Measurements from ENCODE around the gene SET.
"Not testable (repeated sequence)": the region's sequence is repeated elsewhere in the genome, so short reads cannot be mapped to it uniquely, and the experiment has no call there.

The SET gene

GRCh38 chr9:128685636-128686489, 3.2 kb upstream of the SET start:
- no peak for DNase-seq

DNA sequence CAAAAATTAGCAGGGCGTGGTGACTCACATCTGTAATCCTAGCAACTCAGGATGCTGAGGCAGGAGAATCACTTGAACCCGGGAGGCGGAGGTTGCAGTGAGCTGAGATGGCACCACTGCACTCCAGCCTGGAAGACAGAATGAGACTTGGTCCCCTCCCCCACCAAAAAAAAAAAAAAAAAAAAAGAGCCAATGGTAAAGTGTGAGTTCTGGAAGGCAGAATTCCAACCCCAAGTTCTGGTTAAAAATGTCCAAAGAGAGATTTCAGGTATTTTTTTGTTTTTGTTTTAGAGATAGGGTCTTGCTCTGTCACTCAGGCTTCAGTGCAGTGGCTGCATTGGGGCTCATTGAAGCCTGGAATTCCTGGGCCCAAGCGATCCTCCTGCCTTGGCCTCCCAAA, 1.6 kb upstream of the SET start:
- DNase-seq, result no peak

DNA sequence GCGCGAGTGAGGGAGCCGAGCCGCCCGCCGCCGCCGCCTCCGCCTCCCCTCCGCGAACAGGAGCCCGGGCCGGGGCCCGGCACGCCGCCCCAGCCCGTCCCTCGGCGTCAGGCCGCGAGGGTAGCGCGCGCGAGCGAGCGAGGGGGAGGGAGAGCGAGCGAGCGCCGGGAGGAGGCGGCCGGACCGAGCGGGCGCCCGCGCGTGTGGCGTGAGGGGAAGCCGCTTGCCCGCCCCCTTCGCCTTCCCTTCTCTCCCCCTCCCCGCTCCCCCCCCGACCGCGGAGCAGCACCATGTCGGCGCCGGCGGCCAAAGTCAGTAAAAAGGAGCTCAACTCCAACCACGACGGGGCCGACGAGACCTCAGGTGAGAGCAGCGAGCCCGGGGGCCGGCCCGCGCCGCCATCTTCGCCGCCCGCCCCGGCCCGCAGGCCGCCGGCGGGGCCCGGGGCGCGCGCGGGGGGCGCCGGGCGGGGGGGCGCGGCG, 312 bp downstream of the SET start:
- DNase-seq, result peak in 19 of 56 donors; percentile 9 to 86 (median 62)

DNA sequence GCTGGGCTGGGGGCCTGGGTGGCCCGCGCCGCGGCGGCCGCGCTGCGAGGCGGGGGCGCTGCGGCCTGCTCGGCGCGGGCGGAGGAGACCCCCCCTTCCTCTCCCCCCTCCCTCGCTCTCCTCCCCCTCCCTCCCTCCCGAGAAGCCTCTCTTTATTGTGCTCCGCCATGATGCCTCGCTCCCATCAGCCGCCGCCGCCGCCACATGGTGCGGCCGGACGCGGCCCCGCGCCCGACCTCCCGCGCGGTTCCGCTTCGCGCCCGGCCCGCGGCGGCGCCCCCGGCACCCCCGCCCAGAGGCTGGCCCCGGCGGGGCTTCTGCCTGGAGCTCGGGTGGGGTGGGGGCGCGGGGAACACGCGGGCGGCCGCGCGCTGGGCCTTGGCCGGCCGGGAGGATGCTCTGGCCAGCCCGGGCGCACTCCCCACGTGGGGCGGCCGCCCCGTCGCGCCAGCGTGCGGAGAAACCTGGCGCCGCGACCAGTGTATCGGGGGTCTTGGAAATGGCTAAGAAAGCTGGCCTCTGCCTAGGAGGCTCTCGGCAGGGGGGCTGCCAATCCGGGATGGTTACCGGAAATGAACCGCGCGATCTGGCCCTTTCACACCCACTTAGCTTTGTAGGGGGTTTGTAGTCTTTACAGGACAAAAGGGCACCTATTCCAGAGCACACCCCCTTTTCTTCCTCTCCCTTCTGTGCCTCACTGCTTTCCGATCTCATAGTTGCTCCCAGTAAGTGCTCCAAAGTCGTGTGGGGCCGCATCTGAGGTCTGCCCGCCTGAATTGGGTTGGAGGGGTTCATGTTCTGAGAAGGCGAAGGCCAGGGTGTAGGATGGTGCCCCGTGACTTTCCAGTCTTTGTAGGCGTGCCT, 1.0 kb downstream of the SET start:
- peak in 26 of 56 donors; percentile 2 to 59 (median 34) for DNase-seq

- no peak for DNase-seq
Measured at GRCh38 chr9:128690684-128691034, 1.6 kb downstream of the SET start.

GRCh38 chr9:128693738-128694137, 4.7 kb downstream of the SET start:
- DNase-seq, result not testable (repeated sequence)

DNA sequence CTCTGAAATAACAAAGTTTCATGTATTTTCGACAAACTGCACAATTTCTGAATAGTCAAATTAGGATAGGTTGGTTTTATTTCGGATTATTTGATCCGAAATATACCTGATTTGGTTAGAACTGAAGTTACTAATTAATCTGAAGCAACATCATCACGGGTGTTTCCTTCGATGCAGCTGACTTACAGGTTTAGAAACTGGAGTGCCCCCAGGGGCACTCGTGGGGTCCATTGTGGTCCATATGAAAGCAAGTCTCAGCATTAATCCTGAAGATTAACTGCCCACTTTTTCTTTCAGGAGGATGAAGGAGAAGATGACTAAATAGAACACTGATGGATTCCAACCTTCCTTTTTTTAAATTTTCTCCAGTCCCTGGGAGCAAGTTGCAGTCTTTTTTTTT, 5.3 kb downstream of the SET start:
- DNase-seq, result no peak

GRCh38 chr9:128696923-128697707, 8.1 kb downstream of the SET start:
- DNase-seq, result no peak

- DNase-seq, result not testable (repeated sequence)
Measured at GRCh38 chr9:128699096-128699795, 10.2 kb downstream of the SET start.

DNA sequence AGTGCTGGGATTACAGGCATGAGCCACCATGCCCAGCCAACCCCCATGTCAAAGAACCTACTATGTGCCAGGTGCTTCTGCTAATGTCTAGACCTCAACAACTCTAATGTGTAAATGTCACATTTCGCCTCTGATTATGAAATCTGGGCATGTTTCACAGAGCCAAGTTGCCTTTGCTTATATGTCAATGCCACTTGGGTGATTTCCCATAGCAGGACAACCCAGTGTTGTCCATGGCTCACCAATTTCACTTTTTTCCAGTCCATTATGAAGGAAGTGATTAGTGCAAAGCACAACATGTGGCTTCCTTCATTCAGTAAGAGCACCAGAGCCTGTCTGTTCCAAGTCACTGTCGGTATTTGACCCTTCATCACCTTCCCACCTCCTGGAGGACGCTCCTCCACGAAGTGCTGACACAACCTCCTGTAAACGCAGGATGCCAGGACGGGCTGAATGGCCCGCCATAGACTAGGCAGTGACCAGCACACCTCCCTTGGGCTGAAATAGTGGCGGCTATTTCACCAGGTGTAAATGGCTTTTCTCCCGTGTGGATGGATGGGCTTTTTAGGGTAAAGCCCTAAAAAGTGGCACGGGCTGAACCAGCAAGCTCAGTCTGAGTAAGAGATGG, 12.3 kb downstream of the SET start:
- DNase-seq, result no peak

DNA sequence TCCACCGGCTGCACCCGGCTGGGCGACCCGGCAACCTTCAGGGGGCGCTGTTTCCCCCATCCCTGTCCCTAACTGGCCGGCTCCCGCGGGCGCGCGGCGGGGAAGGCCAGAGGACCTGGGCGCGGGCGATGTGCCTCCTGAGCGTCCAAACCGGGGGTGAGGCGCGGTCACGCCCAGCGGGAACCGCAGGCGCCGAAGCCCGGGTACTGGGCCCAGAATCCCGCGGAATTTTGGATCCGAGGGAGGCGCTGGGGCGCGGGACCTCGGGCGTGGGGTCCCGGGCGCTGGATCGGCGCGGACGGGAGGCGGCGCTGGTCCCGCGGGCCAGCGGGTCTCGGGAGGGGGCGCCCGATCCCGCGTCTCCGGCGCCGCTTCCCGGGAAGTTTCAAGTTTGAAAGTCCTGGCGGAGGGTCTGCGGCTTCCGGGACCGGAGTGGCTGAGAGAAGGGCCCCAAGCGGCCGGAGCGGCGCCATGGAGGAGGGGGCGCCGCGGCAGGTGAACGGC, 13.5 kb downstream of the SET start, which contains the start of gene PKN3:
TSS of gene PKN3 (plus strand) at position 59 of the 504 bp plus-strand sequence. CDS start at position 472, 413 bp downstream.
- DNase-seq, result peak in 38 of 56 donors; percentile 11 to 82 (median 57)

GRCh38 chr9:128702949-128703615, 14.1 kb downstream of the SET start:
- no peak for DNase-seq

GRCh38 chr9:128703616-128704355, 14.8 kb downstream of the SET start:
- no peak for DNase-seq

GRCh38 chr9:128704356-128704670, 15.3 kb downstream of the SET start:
- no peak for DNase-seq

GRCh38 chr9:128705051-128705965, 16.3 kb downstream of the SET start:
- no peak for DNase-seq

DNA sequence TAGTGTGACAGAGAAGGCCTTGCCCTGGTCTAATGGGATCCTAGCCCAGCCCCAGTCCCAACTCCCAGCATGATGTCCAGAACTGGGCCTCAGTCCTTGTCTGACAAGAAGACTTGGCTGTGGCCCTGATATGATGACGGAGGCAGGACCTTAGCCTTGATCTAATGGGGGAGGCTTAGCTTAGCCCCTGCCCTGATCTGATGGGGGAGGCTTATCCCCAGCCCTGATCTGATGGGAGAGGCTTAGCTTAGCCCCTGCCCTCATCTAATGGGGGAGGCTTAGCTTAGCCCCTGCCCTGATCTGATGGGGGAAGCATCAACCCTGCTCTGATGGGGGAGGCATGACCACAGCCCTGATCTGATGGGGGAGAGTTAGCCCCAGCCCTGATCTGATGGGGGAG, 17.0 kb downstream of the SET start:
- no peak for DNase-seq

- DNase-seq, result no peak
Measured at GRCh38 chr9:128706671-128707381, 17.8 kb downstream of the SET start.

Data from amygdala (tissue), 56 donors.